Mononuclear cell (primary cell): Measurements from ENCODE around the gene AREL1. TPM values are rescaled to one million over a fixed set of nuclear protein-coding genes. Genes with fewer than 3 reads are reported as not detected.

Experiments
- H3K27me3 ChIP-seq: 2 replicates; pipeline ENCODE4 v1.6.0; 2011; ENCODE audit warnings: low read length, control low read depth; ENCODE audit not compliant: insufficient read depth
- H3K4me1 ChIP-seq: 2 replicates; pipeline ENCODE4 v1.5.1; 2011; ENCODE audit warnings: mild to moderate bottlenecking, low read length, control low read depth; ENCODE audit not compliant: insufficient read depth
- H3K4me3 ChIP-seq: 2 replicates; pipeline ENCODE4 v1.5.1; 2011; ENCODE audit warnings: mild to moderate bottlenecking, low read length, moderate library complexity
- H3K9me3 ChIP-seq: 2 replicates; pipeline ENCODE4 v1.5.1; 2011; ENCODE audit warnings: low read depth, mild to moderate bottlenecking, control low read depth, low read length
- total RNA-seq: library from RNA; depleted of rRNA; stranded (reverse); fragments of >200 nt; gene quantifications from one replicate; pipeline ENCODE4 v1.2.3, GENCODE V29; 2012

The AREL1 gene
- total RNA-seq, 1 donor = 32.8 TPM

GRCh38 chr14:74641601-74642391, 71.1 kb downstream of the AREL1 start:
- Histone ChIP-seq H3K9me3 (no peaks in the 10 kb centered on the region), H3K4me3 (no peak overlapping the region), H3K27me3 (no peaks in the 10 kb centered on the region), H3K4me1 (no peaks in the 10 kb centered on the region)

DNA sequence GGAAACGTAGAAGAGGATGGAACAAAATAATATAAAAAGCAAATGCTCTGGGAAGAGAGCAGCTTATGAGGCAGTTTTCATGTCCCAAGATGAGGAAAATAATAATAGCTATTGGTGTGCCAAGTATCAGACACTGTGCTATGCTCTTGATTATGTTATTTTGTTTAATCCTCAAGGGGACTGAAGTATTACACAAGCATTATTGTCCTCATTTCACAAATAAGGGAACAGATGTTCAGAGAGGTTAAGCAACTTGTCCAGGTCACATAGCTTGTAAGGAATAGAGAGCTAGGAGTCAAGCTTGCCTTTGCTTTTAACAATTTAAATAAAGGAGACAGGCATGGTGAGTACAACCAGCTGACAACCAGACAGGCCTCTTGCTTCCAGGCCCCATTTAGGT, 73.9 kb downstream of the AREL1 start:
- Histone ChIP-seq H3K4me1 (no peaks in the 10 kb centered on the region), H3K4me3 (no peak overlapping the region), H3K27me3 (no peaks in the 10 kb centered on the region), H3K9me3 (no peaks in the 10 kb centered on the region)

DNA sequence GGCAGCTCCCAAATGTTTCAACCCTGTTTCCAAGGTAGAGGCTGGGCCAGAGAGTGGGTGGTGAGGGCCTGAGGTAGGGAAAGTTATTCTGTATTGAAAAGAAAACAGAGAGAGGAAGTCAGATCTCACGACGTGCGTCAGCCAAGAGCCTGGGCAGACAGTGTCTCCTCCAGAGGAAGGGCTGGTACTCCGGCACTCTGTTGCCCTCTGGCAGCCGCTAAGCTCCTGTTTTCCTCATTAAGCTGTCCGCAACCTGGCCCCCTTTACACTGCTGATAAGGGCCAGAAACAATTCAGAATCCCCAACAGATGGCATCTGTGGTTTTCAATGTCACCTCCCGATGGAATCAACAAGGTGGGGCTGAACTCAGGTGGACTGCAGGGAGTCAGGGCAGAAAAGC, 74.8 kb downstream of the AREL1 start:
- Histone ChIP-seq H3K9me3 (no peaks in the 10 kb centered on the region), H3K4me3 (no peak overlapping the region), H3K4me1 (no peaks in the 10 kb centered on the region), H3K27me3 (no peaks in the 10 kb centered on the region)

DNA sequence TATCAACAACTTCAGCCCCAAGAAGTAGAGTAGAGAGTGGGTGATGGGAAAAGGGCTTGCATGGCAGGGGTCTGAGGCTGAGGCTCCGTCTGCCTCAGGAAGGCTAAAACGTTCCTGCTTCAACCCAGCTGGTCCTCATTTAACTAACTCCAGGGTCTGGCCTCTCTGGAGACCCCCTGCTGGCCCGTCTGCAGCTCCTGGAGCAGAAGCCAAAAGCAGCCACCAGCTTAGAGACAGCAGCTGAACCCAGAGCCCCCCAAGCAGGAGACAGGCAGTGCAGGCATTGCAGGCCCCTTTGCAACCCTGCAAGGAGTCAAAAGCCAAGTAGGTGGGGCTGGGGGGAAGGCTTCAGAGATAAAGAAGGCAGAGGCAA, 75.7 kb downstream of the AREL1 start:
- H3K9me3 ChIP-seq = no peaks in the 10 kb centered on the region
- no peaks in the 10 kb centered on the region for H3K27me3 ChIP-seq
- no peak overlapping the region for H3K4me3 ChIP-seq
- no peaks in the 10 kb centered on the region for H3K4me1 ChIP-seq

- no peaks in the 10 kb centered on the region for H3K9me3 ChIP-seq
- no peaks in the 10 kb centered on the region for H3K27me3 ChIP-seq
- no peak overlapping the region for H3K4me3 ChIP-seq
Measured at GRCh38 chr14:74636424-74637177, 76.3 kb downstream of the AREL1 start.

GRCh38 chr14:74635847-74636246, 77.0 kb downstream of the AREL1 start:
- H3K4me1 ChIP-seq = no peaks in the 10 kb centered on the region
- H3K4me3 ChIP-seq = no peak overlapping the region
- no peaks in the 10 kb centered on the region for H3K27me3 ChIP-seq
- H3K9me3 ChIP-seq = no peaks in the 10 kb centered on the region

More at GRCh38 chr14:74636424-74637177, 76.3 kb downstream of the AREL1 start:
- no peaks in the 10 kb centered on the region for H3K4me1 ChIP-seq

GRCh38 chr14:74634964-74635363, 77.9 kb downstream of the AREL1 start:
- H3K9me3 ChIP-seq = no peaks in the 10 kb centered on the region
- no peaks in the 10 kb centered on the region for H3K4me1 ChIP-seq
- no peak overlapping the region for H3K4me3 ChIP-seq
- H3K27me3 ChIP-seq = no peaks in the 10 kb centered on the region

DNA sequence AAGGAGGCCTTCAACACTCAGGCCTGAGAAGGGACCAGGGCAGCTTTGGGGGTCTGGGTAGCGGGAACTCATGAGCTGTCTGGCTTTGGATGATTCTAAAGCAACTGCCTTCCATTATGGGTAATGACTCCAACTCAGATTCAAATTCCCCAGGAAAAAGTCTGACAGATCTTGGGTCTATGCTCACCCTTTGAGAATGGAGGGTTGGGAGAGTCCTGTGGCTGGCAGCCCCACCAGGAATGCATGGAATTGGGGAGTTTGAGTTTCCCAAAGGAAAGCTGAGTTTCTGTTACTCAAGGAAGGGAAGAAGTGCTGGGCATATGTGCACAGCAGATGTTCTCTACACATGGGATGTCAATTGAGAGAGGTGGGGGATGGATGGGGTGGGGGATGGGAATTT, 78.4 kb downstream of the AREL1 start:
- no peaks in the 10 kb centered on the region for H3K9me3 ChIP-seq
- H3K4me3 ChIP-seq = no peak overlapping the region
- H3K27me3 ChIP-seq = no peaks in the 10 kb centered on the region
- no peaks in the 10 kb centered on the region for H3K4me1 ChIP-seq

DNA sequence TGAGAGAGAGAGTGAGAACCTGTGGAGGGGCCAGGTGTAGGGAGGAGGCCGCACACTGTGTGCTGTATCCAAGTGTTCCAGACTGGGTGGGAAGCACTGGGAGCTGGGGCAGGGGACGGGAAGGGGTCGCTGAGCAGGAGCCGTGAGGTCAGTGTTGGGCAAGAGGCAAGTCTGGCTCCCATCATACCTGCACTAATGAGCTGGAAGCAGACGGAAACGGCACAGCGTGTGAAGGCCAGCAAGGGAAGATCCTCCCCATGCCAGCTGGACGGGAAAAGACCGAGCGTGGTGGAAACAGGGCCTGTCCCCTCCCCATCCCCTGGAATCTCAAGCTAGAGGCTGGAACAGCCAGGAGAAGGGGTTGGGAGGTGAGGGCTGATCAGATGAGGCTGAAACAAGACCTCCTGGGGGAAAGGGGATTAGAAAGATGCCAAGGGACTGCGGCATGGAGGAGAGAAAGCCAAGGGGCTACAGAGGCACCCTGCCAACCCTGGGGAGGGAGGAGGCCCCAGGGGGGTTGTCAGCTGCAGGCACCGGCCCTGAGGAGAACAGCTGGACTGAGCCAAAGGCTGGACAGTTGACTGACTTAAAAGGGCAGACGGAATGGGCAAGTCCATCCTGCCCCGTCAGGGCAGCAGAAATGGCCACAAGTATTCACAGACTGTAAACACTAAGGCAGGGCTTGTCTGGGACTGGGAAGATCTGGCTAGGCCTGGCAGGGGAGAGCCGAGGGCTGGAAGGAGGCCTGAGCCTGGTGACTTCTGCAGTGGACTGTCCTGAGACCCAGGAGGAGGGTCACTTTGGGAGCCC, 81.8 kb downstream of the AREL1 start:
- no peaks in the 10 kb centered on the region for H3K9me3 ChIP-seq
- H3K4me1 ChIP-seq = peaks cover 15% of the 10 kb centered on the region
- no peaks in the 10 kb centered on the region for H3K27me3 ChIP-seq
- H3K4me3 ChIP-seq = no peak overlapping the region

DNA sequence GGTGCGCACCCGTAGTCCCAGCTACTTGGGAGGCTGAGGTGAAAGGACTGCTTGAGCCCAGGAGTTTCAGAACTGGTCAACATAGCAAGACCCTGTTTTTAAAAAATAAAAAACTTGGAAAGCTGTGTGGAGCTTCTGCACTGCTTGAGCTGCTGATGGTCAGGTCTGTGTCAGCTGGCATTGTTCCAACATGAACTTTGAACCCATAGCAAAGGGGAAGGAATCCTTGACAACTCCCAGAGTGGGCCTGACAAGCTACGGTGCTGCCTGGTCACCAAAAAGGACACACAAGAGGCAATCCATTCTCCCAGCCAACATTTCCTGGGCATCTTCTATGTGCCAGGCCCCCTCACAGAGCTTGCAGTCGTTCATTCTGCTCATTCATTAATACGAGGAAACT, 84.5 kb downstream of the AREL1 start:
- Histone ChIP-seq H3K4me3 (no peak overlapping the region), H3K27me3 (no peaks in the 10 kb centered on the region), H3K9me3 (no peaks in the 10 kb centered on the region), H3K4me1 (peaks cover 15% of the 10 kb centered on the region)

DNA sequence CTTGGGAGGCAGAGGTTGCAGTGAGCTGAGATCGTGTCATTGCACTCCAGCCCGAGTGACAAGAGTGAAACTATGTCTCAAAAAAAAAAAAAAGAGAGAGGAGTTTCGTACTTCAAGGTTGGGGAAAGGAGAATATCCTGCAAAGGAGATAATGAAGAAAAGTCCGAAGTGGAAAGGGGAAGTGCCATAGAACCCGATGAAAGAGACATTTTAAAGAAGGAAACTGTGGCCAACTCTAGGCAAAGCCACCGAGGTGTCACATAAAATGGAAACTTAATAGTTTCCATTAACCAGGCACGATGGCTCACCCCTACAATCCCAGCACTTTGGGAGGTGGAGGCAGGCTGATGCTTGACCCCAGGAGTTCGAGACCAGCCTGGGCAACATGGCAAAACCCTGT, 85.8 kb downstream of the AREL1 start:
- no peaks in the 10 kb centered on the region for H3K27me3 ChIP-seq
- H3K4me3 ChIP-seq = no peak overlapping the region
- H3K4me1 ChIP-seq = peaks cover 18% of the 10 kb centered on the region
- no peaks in the 10 kb centered on the region for H3K9me3 ChIP-seq

DNA sequence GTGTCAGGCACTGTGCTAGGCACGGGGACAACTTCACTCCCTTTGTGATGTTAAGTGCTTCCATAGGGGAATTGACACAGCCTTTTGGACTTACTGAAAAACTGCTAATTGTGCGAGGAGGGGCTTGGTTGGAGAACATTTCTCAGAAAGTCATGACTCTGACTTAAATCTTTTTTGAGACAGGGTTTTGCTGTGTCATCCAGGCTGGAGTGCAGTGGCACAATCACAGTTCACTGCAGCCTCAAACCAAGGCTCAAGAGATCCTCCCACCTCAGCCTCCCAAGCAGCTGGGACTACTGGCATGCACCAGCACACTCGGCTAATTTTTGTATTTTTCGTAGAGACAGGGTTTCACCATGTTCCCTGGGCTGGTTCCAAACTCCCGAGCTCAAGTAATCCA, 90.6 kb downstream of the AREL1 start:
- no peaks in the 10 kb centered on the region for H3K9me3 ChIP-seq
- no peak overlapping the region for H3K4me3 ChIP-seq
- no peaks in the 10 kb centered on the region for H3K27me3 ChIP-seq
- H3K4me1 ChIP-seq = peaks cover 53% of the 10 kb centered on the region

DNA sequence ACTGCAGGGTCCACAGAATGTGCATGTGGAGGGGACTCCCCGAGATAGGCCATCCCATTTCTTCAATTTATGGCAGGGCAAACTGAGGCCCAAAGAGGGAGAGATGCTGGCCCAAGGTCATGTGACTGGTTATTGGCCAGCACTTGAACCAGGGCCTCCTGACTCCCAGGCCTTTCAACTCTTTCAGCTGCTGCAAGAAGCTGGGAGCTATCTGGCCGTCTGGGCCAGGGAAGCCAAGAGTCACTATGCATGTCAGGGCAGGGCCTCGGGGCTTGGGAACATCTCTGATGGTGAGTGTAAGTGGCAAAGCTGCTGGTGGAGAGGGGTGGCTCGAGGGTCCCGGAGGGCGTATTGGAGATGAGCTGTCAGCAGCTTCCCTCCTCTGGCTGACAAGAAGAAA, 91.3 kb downstream of the AREL1 start:
- no peaks in the 10 kb centered on the region for H3K27me3 ChIP-seq
- no peak overlapping the region for H3K4me3 ChIP-seq
- peaks cover 53% of the 10 kb centered on the region for H3K4me1 ChIP-seq
- H3K9me3 ChIP-seq = no peaks in the 10 kb centered on the region

GRCh38 chr14:74620923-74621322, 92.0 kb downstream of the AREL1 start:
- Histone ChIP-seq H3K9me3 (no peaks in the 10 kb centered on the region), H3K27me3 (no peaks in the 10 kb centered on the region), H3K4me1 (peaks cover 58% of the 10 kb centered on the region), H3K4me3 (no peak overlapping the region)

DNA sequence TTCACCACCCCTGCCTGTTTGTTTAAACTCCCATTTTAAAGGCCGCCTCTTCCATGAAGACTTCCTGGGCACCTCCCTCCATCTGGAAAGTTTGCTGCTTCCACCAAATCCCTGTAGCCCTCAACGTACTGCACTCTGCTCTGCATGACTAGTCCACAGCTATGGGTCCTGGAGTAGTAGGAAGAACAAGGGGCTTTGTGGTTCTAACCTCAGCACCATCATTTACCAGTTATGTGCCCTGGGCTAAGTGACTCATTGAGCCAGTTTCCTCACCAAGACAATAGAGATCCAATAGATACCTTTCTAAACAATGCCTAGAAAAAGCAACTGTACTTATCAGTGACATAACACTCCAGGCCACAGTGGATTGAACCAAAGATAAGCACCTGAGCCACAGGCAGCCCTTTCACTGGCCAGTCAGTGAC, 92.4 kb downstream of the AREL1 start:
- no peaks in the 10 kb centered on the region for H3K27me3 ChIP-seq
- no peaks in the 10 kb centered on the region for H3K9me3 ChIP-seq
- H3K4me3 ChIP-seq = no peak overlapping the region
- H3K4me1 ChIP-seq = peaks cover 62% of the 10 kb centered on the region
